DMS53 treated with DMSO at 0.1 percent for 48 hours (cell line): Measurements from ENCODE around the gene SNCB.
"Not testable (repeated sequence)": the region's sequence is repeated elsewhere in the genome, so short reads cannot be mapped to it uniquely, and the experiment has no call there.

ENCODE experiments used
- DNase-seq: peaks from one replicate; lab custom pipeline; 2025; ENCODE audit not compliant: unreplicated experiment; lab: John Stamatoyannopoulos, UW

The SNCB gene

DNA sequence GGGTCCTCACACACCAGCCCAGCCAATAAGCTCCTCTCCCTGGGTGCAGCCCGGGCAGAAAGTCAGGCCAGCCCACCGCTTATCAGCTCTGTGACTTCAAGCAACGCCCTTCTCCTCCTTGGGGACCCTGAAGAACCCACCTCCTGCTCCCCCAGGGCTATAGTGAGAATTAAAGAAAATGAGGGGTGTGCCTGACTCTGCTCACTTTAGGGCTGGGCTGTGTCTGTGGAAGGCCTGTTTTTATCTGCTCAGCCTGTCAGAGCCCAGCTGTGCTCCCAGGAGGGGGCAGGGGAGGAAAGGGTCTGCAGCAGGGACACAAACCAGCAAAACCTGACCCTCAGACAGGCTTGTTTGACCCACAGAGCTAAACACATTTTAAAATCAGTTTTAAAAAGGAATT, 24.3 kb downstream of the SNCB start:
- no peak for DNase-seq

DNA sequence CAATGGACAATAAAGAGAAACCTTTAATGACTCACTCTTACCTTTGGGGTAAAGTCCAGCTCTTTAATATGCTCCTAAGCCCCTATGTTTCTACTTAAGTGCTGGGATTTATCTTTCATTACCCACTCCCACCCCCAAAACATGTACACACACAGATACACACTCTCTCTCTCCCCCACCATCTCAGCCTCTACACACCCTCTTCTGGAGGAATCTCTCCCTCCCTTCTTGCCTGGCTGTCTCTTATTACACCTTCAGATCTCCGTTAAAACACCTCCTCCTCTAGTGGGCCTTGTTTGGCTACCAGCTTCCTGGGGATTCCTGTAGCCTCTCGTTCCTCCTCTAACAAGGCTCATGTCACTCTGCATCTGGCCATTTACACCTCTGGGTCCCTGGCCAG, 27.2 kb downstream of the SNCB start:
- DNase-seq = no peak

DNA sequence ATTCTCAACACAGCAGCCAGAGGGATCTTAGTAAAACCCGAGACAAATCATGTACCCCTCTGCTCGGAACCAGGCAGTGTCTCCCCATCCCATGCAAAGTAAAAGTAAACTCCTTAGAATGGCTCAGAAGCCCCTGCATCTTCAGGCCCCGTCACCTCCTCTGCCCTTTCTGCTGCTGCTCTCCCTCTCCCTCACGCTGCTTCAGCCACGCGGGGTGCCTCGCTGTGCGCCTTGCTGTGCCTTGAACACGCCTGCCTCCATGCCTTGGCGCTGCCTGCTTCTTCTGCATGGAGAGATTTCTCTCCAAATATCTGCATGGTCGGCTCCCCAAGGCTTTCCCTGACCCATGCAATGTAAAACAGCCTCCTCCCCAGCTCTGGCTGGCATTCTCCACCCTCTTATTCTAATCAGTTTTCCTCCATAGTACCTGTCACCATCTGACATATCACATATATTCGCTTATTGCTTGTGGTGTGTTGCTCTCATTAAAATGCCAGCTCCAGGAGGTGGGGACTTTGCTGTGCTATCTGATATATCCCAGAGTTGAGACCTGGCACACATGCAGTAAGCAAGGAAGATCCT, 28.3 kb downstream of the SNCB start:
- DNase-seq = no peak

DNA sequence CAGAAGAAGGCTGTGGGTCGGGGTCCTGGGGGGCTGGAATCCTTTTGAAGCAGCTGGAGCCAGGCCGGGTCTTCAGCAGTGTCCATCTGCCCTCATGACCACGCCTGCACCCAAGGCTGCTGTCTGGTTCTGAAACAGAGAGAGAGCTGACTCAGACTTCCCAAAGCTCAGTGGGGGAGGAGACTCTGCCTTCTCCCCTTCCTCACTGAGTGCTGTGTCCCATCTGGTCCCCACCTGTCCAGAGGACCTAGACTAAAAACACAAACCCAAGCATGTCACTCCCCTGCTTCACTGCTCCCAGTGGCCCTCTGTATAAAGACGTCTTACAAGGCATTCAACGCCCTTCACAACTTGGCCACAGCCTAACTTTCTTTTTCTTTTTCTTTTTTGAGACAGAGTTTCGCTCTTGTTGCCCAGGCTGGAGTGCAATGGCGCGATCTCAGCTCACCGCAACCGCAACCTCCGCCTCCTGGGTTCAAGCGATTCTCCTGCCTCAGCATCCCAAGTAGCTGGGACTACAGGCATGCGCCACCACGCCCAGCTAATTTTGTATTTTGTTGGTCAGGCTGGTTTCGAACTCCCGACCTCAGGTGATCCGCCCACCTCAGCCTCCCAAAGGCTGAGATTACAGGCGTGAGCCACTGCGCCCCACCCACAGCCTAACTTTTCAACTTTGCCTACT, 30.4 kb downstream of the SNCB start:
- DNase-seq = not testable (repeated sequence)

DNA sequence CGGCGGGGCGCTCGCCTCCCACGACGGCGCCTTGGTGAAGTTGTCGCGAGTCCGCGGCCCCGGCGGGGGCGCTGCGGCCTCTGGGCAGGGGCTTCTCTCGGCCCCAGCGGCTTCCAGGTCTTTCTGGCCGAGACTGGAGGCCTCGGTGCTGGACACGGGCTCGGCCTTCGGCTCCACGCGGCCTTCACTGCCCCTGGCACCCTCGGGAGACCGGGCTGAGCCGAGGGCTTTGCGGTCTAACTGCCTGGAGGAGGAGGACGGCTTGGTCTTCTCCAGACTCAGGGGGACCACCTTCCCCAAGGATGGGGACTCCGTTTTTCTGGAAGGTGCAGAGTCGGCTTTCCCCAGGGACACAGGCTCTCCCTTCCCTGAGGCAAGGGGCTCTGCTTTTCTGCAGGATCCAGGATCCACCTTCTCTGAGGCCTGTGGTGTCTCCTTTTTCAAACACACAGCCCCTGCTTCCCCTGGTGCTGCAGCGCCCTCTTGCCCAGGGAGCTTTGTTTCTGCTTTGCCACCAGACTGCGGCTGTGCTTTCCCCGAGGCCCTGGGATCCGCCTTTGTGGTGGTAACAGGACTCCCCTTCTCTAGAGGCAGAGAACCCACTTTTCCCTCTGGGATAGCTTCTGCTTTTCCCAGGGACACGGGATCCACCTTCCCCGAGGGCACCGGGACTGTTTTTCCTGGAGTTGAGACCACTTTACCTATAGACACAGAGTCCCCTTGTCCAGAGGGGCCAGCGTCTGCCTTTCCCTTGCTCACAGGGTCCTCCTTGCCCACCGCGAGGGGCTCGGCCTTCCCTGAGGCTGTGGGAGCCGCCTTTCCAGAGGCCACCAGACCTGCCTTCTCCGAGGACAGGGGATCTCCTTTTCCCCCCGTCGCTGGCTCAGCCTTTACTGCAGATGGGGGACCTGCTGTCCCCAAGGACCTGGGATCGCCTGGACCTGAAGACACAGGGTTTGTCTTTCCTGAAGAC, 32.6 kb downstream of the SNCB start:
- no peak for DNase-seq

DNA sequence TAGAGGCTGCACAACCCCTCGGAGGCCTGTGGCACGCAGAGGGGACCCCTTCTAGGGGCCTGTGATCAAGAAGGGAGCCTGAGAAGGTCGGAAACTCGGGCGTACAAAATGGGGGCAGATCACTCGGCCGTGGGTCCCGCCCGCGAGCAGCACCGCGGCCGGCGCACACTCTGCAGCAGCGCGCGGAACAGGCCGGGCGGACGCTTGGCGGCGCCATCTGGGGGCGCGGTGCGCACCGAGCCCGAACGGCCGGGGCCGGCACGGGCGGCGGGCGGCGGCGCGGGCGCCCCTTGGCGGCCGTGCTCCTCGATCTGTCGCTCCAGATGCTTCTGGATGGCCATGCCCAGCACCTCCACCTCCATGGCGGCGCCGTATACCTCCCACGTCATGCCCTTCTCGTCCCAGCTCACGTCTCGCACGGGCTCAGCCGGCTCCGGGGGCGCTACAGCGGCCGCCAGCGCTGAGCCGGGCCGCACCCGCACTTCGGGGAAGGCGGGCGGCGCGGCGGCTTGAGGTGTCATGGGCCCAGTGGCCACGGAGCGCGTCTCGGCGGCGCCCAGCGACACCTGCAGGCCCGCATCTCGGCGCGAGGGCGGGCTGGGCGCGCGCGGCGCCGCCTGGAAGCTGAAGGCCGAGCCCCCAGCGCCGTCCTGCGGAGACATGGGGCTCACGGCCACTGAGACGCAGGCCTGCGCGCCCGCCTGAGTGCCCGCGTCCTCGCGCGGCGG, 33.5 kb downstream of the SNCB start:
- no peak for DNase-seq

DNA sequence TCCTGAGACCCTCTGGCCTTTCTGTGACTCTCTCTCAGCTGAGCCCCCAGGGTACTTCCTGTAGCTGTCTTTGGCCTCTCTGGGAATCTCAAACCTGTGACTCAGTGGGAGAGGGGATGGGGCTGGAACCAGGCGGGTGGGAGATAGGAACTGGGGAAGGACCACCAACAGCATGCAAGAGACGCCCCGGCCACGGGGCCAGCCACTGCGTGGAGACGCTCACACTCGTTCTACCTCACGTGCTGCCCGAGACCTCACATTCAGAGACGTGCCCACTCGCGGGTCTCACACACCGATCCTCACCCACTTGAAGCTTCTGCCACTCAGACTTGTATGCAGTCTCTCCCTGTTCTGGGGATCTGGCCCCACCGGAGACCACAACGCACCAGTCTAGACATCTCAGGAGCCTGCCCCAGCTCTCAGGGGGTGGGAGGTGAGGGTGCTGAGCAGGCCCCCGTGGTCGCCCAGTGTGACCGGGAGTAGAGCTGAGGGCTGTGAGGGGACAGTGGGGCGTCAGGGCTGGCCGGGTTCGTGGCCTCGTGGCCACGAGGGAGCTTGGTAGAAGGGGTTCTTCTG, 34.2 kb downstream of the SNCB start:
- no peak for DNase-seq

DNA sequence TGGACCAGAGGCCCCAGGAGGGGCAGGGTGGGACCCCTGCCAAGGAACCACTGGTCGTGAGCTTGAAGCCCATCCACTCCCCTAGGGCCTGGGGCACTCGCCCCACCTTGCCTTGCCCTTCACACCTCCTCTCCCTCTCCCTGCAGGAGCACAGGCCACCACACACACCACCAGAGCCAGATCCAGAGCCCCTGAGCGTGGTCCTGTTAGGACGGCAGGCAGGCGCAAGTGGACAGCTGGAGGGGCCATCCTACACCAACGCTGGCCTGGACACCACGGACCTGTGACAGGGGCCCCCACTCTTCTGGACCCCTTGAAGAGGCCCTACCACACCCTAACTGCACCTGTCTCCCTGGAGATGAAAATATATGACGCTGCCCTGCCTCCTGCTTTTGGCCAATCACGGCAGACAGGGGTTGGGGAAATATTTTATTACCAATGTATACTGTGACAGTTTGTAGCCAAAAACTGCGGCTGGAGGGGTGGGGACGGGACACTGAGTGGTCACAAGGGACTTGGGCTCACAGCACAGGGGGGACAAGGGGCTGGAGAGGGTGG, 34.9 kb downstream of the SNCB start:
- DNase-seq = no peak

DNA sequence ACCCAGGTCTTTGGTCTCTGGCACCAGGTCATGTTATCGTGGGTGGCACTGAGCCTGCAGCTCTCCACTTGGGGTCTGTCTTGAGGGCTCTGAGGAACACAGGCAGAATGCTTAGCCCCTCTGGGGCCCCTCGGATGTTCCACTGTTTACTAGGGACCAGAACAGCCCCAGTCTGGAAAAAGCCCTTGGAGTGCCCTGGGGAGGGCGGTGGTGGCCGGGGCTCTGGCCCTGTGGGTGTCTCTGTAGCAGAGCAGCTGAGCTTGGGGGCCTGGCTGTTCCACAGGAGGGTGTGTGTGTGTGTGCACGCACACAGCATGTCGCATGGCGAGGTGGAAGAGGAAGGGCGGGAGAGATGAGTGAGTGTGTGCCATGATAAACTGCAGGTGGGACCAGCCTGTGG, 35.8 kb downstream of the SNCB start:
- DNase-seq = no peak

DNA sequence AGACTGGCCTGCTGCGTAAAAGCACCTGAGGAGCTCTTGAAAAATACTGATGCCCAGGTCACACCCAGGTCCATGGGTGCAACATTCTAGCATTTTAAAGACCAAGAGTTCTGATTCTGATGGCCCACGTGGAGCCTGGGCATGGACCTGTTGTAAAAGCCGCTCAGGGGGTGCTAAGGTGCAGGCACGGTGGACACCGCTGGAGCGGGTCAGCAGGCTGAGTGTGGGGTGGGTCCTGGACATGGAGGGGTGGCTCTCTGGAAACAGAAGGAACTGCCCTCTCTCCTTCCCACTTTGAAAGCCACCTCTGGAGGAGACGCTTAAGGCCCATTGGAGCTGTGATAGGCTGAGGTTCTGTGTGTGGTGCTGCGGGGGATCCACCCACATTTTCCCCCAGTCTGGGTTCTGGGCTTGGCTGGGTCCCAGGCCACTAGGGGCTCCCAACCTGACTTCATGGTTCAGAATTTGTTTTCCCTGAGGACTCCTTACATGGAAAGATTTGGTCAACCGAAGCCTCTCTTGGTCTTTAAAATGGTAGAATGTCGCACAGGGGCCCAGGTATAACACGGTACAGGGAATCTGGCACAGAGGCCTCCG, 37.0 kb downstream of the SNCB start:
- DNase-seq = no peak

DNA sequence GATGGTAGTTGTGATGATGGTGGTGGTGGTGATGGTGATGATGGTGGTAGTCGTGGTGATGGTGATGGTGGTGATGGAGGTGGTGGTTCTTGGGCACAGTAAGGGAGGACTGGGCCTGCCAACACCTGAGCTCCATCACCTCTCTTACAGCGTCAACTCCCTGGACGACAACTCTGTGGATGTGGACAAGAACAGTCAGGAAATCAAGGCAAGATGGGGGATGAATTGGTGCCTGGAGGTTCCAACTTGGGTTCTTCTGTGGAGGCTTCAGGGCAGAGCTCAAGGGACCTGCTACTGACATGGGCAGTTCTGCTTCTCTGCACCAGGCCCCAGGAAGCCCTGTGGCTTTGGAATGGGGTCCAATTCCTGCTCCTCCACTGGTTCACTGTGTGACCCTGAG, 37.8 kb downstream of the SNCB start:
- DNase-seq = no peak

DNA sequence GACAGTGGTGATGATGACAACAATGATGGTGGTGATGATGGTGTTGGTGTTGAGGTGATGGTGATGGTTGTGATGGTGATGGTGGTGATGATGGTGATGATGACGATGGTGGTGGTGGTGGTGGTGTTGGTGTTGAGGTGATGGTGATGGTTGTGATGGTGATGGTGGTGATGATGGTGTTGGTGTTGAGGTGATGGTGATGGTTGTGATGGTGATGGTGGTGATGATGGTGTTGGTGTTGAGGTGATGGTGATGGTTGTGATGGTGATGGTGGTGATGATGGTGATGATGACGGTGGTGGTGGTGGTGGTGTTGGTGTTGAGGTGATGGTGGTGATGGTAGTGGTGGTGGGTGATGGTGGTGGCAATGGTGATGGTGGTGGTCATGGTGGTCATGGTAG, 38.7 kb downstream of the SNCB start:
- DNase-seq = not testable (repeated sequence)

DNA sequence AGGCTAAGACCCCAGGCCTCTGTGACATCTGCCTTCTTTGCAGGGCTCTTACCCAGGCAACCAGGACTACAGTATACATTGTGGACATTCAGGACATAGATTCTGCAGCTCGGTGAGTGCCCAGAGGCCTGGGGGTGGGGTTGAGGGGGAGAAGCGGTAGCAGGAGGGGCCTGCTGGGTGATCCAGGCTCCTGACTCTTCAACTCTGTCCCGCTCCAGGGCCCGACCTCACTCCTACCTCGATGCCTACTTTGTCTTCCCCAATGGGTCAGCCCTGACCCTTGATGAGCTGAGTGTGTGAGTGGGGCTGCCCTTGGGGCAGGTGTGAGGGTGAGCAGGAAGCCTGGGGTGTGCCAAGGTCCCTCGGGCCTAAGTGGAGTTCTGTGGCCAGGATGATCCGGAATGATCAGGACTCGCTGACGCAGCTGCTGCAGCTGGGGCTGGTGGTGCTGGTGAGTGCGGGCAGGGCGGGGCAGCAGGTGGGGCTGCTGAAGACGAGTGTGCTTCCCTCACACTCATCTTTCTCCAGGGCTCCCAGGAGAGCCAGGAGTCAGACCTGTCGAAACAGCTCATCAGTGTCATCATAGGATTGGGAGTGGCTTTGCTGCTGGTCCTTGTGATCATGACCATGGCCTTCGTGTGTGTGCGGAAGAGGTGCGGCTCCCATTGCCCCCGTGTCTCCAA, 40.2 kb downstream of the SNCB start:
- DNase-seq = peak; percentile 68

DNA sequence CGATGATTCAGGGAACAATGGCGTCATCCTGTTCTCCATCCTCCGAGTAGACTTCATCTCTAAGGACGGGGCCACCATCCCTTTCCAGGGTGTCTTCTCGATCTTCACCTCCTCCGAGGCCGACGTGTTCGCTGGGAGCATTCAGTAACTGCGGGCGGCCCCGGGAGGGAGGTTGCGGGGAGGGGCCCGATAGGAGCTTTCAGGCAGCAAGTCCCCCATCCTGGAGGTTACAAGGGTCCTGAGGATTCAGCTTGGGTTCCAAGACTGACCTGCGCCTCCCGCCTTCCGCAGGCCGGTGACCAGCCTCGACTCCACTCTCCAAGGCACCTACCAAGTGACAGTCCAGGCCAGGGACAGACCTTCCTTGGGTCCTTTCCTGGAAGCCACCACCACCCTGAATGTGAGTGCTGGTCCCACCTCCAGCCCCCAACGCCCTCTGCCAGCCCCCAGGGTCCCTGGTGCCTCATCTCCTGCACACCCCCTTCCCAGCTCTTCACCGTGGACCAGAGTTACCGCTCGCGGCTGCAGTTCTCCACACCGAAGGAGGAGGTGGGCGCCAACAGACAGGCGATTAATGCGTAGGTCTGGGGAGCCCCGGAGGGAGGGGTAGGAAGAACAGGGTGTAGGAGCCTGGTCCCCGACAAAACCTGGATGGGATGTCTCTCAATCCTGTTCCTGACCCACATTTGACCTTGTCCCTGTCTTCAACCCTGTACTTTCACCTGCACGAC, 41.1 kb downstream of the SNCB start:
- DNase-seq = no peak

DNA sequence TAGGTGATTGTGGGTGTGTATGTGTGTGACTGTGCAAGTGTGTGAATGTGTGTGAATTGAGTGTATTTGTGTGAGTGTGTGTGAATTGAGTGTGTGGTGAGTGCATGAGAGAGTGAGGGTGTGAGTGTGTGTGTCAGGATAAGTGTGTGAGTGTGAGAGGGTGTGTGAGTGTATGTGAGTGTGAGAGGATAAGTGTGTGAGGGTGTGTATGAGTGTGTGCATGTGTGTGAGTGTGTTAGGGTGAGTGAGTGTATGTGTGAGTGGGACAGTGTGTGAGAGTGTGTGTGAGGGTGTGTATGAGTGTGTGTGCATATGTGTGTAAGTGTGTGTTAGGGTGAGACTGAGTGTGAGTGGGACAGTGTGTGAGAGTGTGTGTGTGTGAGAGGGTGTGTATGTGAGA, 42.0 kb downstream of the SNCB start:
- DNase-seq = no peak

DNA sequence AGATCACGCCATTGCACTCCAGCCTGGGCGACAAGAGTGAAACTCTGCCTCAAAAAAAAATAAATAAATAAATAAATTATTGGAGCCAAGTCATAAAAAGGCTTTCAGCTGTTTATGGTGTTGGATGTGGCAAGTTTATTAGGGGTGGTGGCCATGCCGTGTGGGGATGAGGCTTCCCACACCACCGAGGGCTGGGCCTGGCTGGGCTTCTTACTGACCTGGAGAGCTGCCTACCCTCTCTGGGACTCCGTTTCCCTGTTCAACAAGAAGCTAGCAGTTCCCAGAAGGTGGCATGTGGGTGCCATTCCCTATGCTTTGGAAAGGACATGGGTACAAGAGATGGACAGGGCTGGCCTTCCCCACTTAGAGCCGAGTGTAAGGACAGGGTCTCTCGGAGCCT, 42.9 kb downstream of the SNCB start:
- DNase-seq = no peak

DNA sequence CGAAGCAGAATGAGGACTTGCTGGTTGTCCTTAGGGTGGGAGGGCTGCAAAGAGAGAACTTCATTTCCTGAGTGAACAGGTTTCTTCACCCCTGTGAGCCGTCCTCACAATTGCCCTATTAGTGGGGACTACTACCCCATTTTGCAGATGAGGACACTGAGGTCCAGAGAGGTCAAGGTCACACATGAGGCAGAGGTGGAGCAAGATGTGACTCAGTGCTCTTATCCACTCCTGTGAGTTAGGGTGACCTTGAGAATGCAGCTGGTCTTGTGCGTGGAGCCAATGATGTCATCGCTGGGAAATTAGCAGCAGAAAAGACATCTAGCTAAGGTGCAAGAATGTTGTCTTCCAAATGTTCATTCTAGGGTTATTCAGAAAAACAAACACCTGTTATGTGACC, 47.3 kb downstream of the SNCB start:
- DNase-seq = no peak

DNA sequence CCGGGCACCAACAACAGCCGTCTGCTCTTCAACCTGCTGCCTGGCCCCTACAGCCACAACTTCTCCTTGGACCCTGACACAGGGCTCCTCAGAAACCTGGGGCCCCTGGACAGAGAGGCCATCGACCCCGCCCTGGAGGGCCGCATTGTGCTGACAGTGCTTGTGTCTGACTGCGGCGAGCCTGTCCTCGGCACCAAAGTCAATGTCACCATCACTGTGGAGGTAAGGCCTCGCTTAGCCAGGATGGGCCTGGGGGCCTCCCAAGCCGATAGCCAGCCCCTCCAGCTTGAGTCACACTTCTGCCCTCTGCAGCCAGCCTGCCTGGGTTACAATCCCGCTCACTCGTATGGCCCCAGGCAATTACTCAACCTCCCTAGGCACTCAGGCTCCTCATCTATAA, 49.0 kb downstream of the SNCB start:
- no peak for DNase-seq

DNA sequence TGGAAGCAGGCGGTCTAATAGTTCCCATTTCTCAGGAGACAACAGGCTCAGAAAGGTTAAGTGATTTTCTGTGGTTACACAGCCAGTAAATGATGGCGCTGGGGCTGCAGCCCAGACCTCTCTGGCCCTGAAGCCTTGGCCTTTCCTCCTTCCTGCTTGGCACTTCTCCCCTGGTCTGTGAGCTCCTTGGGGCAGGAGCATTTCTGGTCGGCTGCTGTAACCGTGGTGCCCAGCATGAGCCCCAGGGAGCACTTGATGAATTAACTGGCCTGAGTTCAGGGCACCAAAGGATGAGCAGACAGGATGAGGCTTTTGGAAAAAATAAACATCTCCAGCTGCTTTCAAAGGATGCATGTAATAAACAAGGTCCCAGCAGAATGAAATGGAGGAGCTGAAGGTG, 51.0 kb downstream of the SNCB start:
- DNase-seq = no peak
